ENCODE results near the gene CLDN2. TPM values are rescaled to one million over a fixed set of nuclear protein-coding genes. Genes with fewer than 3 reads are reported as not detected.
"Not testable (repeated sequence)": the region's sequence is repeated elsewhere in the genome, so short reads cannot be mapped to it uniquely, and the experiment has no call there.

CLDN2 gene
- polyA plus RNA-seq, 1 of the 3 experiments (the other 2 are of a cell fraction): 0.36 TPM

DNA sequence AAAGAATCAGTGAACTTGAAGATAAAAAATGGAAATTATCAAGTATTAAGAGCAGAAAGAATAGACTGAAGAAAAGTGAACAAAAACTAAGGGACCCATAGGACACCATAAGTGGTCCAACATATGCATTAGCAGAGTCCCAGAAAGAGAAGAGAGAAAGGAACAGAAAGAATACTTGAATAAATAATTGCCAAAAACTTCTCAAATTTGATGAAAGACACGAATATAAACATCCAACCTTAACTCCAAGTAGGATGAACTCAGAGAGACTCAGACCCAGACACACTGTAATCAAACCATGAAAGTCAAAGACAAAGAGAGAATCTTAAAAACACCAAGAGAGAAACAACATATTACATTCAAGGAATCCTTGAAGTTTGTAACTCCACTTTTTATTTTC is 44.1 kb downstream of the CLDN2 start:
- Histone ChIP-seq H3K36me3 (replicated peaks in 1 of 2; ENCODE audit: control insufficient read depth in 1 of 2, insufficient read depth in 2 of 2, low read length in 1 of 2) (no peaks in the 10 kb centered on the region), H3K4me1 (ENCODE audit: control insufficient read depth in 1 of 2, insufficient read depth in 2 of 2, low read depth in 1 of 2, low read length in 1 of 2) (no peaks in the 10 kb centered on the region), H3K9me2 (no peaks in the 10 kb centered on the region), H3K9me3 (no peaks in the 10 kb centered on the region), H3K27me3 (ENCODE audit: insufficient read depth) (no peaks in the 10 kb centered on the region), H4K20me1 (ENCODE audit: insufficient read depth) (no peaks in the 10 kb centered on the region), H3F3A (replicated peaks; ENCODE audit: insufficient read depth) (no peaks in the 10 kb centered on the region), H3K4me3 (ENCODE audit: low read depth in 2 of 2, low read length in 1 of 2) (no peak overlapping the region), H3K79me2 (ENCODE audit: insufficient read depth) (no peaks in the 10 kb centered on the region), H3K27ac (ENCODE audit: low read depth in 2 of 2, low read length in 1 of 2) (no peak overlapping the region), H3K4me2 (no peak overlapping the region), H2AFZ (ENCODE audit: low read depth) (no peak overlapping the region), H3K9ac (no peak overlapping the region)
- DNase-seq: no peak
- ChIA-PET CTCF (no interaction called here), POLR2A (no interaction called here)
- TF ChIP-seq FOXJ3 (CRISPR knock-in tag; IDR thresholded peaks at IDR 0.05) (no peak), GATA2 (CRISPR knock-in tag; IDR thresholded peaks at IDR 0.05) (no peak), EZH2phosphoT487 (IDR thresholded peaks at IDR 0.05; ENCODE audit: borderline replicate concordance, low read depth) (no peak), MEF2A (IDR thresholded peaks at IDR 0.05; ENCODE audit: borderline replicate concordance, low read depth) (no peak), TEAD4 (IDR thresholded peaks at IDR 0.05; ENCODE audit: borderline replicate concordance, insufficient read depth) (no peak), SMC3 (IDR thresholded peaks at IDR 0.05; ENCODE audit: low read depth, low read length) (no peak), RCOR1 (IDR thresholded peaks at IDR 0.05; ENCODE audit: low read length) (no peak), ELF1 (IDR thresholded peaks at IDR 0.05) (no peak), FOXM1 (IDR thresholded peaks at IDR 0.05; ENCODE audit: low read depth) (no peak), JUND (IDR thresholded peaks at IDR 0.05) (no peak), MXI1 (IDR thresholded peaks at IDR 0.05; ENCODE audit: low read depth, low read length) (no peak), FOSL2 (IDR thresholded peaks at IDR 0.05; ENCODE audit: borderline replicate concordance, low read depth) (no peak), NFIC (IDR thresholded peaks at IDR 0.05; ENCODE audit: borderline replicate concordance) (no peak), SIN3A (IDR thresholded peaks at IDR 0.05; ENCODE audit: borderline replicate concordance, low read depth, low read length) (no peak), POLR2AphosphoS5 (IDR thresholded peaks at IDR 0.05; ENCODE audit: low read depth, low read length) (no peak), GABPA (IDR thresholded peaks at IDR 0.05; ENCODE audit: low read depth) (no peak), TAF1 (IDR thresholded peaks at IDR 0.05; ENCODE audit: borderline replicate concordance, low read depth, low read length) (no peak)
- TF ChIP-seq, protein P1, sequence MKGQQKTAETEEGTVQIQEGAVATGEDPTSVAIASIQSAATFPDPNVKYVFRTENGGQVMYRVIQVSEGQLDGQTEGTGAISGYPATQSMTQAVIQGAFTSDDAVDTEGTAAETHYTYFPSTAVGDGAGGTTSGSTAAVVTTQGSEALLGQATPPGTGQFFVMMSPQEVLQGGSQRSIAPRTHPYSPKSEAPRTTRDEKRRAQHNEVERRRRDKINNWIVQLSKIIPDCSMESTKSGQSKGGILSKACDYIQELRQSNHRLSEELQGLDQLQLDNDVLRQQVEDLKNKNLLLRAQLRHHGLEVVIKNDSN (IDR thresholded peaks at IDR 0.05; ENCODE audit: borderline replicate concordance, low read depth): no peak
- TF ChIP-seq, protein P2, sequence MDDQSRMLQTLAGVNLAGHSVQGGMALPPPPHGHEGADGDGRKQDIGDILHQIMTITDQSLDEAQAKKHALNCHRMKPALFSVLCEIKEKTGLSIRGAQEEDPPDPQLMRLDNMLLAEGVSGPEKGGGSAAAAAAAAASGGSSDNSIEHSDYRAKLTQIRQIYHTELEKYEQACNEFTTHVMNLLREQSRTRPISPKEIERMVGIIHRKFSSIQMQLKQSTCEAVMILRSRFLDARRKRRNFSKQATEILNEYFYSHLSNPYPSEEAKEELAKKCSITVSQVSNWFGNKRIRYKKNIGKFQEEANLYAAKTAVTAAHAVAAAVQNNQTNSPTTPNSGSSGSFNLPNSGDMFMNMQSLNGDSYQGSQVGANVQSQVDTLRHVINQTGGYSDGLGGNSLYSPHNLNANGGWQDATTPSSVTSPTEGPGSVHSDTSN (IDR thresholded peaks at IDR 0.05): no peak
- TF ChIP-seq, protein P3, sequence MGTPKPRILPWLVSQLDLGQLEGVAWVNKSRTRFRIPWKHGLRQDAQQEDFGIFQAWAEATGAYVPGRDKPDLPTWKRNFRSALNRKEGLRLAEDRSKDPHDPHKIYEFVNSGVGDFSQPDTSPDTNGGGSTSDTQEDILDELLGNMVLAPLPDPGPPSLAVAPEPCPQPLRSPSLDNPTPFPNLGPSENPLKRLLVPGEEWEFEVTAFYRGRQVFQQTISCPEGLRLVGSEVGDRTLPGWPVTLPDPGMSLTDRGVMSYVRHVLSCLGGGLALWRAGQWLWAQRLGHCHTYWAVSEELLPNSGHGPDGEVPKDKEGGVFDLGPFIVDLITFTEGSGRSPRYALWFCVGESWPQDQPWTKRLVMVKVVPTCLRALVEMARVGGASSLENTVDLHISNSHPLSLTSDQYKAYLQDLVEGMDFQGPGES (IDR thresholded peaks at IDR 0.05; ENCODE audit: low read depth, low read length): no peak
- WGBS (ENCODE audit: low lambda C conversion rate): 49% methylated on average over 1 of the region's 1 CpG

DNA sequence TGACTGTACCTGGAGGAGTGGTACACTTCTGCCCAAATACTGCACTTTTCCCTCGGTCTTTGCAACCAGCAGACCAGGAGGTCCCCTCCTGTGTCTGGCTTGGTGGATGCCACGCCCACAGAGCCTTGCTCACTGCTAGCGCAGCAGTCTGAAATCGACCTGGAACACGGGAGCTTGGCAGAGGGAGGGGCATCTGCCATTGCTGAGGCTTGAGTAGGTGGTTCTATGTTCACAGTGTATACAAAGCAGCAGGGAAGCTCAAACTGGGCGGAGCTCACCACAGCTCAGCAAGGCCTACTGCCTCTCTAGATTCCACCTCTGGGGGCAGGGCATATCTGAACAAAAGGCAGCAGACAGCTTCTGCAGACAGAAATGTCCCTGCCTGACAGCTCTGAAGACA is 46.3 kb downstream of the CLDN2 start:
- DNase-seq; CTCF ChIA-PET; H3K9me2 ChIP-seq; H3K4me1 ChIP-seq (ENCODE audit: control insufficient read depth in 1 of 2, insufficient read depth in 2 of 2, low read depth in 1 of 2, low read length in 1 of 2); H3K36me3 ChIP-seq (replicated peaks in 1 of 2; ENCODE audit: control insufficient read depth in 1 of 2, insufficient read depth in 2 of 2, low read length in 1 of 2); H3K4me2 ChIP-seq; H3K79me2 ChIP-seq (ENCODE audit: insufficient read depth); H4K20me1 ChIP-seq (ENCODE audit: insufficient read depth); H3K4me3 ChIP-seq (ENCODE audit: low read depth in 2 of 2, low read length in 1 of 2); H3F3A ChIP-seq (replicated peaks; ENCODE audit: insufficient read depth); H2AFZ ChIP-seq (ENCODE audit: low read depth); H3K9ac ChIP-seq; POLR2A ChIA-PET; H3K27ac ChIP-seq (ENCODE audit: low read depth in 2 of 2, low read length in 1 of 2); H3K27me3 ChIP-seq (ENCODE audit: insufficient read depth); H3K9me3 ChIP-seq: not testable (repeated sequence)
- 68% methylated on average over 5 of the region's 6 CpGs for WGBS (ENCODE audit: low lambda C conversion rate)

All from SK-N-SH (cell line).